NT2/D1 (cell line): ENCODE data around the gene CDCP1.

Experiments used
- SUZ12 ChIP-seq: IDR thresholded peaks from 2 replicates; pipeline ENCODE4 v1.6.1; 2011; ENCODE audit not compliant: insufficient read length, insufficient read depth; ENCODE audit errors: extremely low read depth
- YY1 ChIP-seq: IDR thresholded peaks from 2 replicates; pipeline ENCODE4 v1.6.1; 2011; ENCODE audit not compliant: insufficient read length, insufficient read depth
- ZNF274 ChIP-seq: IDR thresholded peaks from 2 replicates; pipeline ENCODE4 v1.6.1; 2011; ENCODE audit warnings: mild to moderate bottlenecking, low read depth, low read length

- no peak for TF ChIP-seq YY1
- no peak for TF ChIP-seq SUZ12
- TF ChIP-seq ZNF274, result no peak
Measured at GRCh38 chr3:45084820-45085816, 61.1 kb downstream of the CDCP1 start.
